HepG2 (cell line): ENCODE measurements around the gene PMVK. TPM values are rescaled to one million over a fixed set of nuclear protein-coding genes. Genes with fewer than 3 reads are reported as not detected.

Source experiments
- ATF1 ChIP-seq: IDR thresholded peaks from 2 replicates; pipeline ENCODE4 v1.6.1; 2016; ENCODE audit warnings: mild to moderate bottlenecking, control low read depth
- BCLAF1 ChIP-seq: fragments of 450-650 bp; IDR thresholded peaks from 2 replicates; pipeline ENCODE4 v1.6.1; 2017; ENCODE audit warnings: mild to moderate bottlenecking
- CEBPB ChIP-seq: IDR thresholded peaks from 2 replicates; pipeline ENCODE4 v1.6.1; 2011; ENCODE audit warnings: low read depth, low read length, improper control_type of control experiment, borderline replicate concordance
- DNMT3B ChIP-seq: conservative IDR thresholded peaks from 2 replicates; pipeline ENCODE4 v1.6.1; 2016; ENCODE audit warnings: missing biosample characterization, control low read depth
- ERF ChIP-seq: IDR thresholded peaks from 2 replicates; pipeline ENCODE4 v1.6.1; 2018; ENCODE audit warnings: missing biosample characterization, missing genetic modification reagents
- ETS1 ChIP-seq: sonication (generic); formaldehyde crosslinking; IDR thresholded peaks from 2 replicates; pipeline ENCODE4 v1.4.0; 2020; ENCODE audit warnings: missing genetic modification reagents
- FOXJ3 ChIP-seq: sonication (generic); formaldehyde crosslinking; IDR thresholded peaks from 2 replicates; pipeline ENCODE4 v1.4.0; 2020; ENCODE audit warnings: missing genetic modification reagents, mild to moderate bottlenecking, borderline replicate concordance
- GATAD2A ChIP-seq: IDR thresholded peaks from 2 replicates; pipeline ENCODE4 v1.6.1; 2016
- JUNB ChIP-seq: sonication (generic); formaldehyde crosslinking; IDR thresholded peaks from 2 replicates; pipeline ENCODE4 v1.8.0; 2022; ENCODE audit warnings: missing genetic modification reagents, mild to moderate bottlenecking, borderline replicate concordance
- KLF11 ChIP-seq: IDR thresholded peaks from 2 replicates; pipeline ENCODE4 v1.6.1; 2016; ENCODE audit warnings: missing compliant biosample characterization
- KMT2B ChIP-seq: IDR thresholded peaks from 2 replicates; pipeline ENCODE4 v1.6.1; 2016; ENCODE audit warnings: missing genetic modification reagents, missing compliant biosample characterization
- MED13 ChIP-seq: sonication (generic); formaldehyde crosslinking; IDR thresholded peaks from 2 replicates; pipeline ENCODE4 v1.5.0; 2020; ENCODE audit warnings: missing genetic modification reagents
- TBX3 ChIP-seq: fragments of 450-650 bp; IDR thresholded peaks from 2 replicates; pipeline ENCODE4 v1.6.1; 2017; ENCODE audit warnings: antibody characterized with exemption, mild to moderate bottlenecking, inconsistent platforms, borderline replicate concordance
- TFDP2 ChIP-seq: sonication (generic); formaldehyde crosslinking; IDR thresholded peaks from 2 replicates; pipeline ENCODE4 v1.4.0; 2020; ENCODE audit warnings: missing genetic modification reagents
- TFE3 ChIP-seq: IDR thresholded peaks from 2 replicates; pipeline ENCODE4 v1.6.1; 2016
- THAP9 ChIP-seq: sonication (generic); formaldehyde crosslinking; IDR thresholded peaks from 2 replicates; pipeline ENCODE4; 2020; ENCODE audit warnings: missing genetic modification reagents, mild to moderate bottlenecking, borderline replicate concordance
- ZMYM3 ChIP-seq: sonication (generic); formaldehyde crosslinking; IDR thresholded peaks from 2 replicates; pipeline ENCODE4 v1.5.1; 2020; ENCODE audit warnings: mild to moderate bottlenecking, missing genetic modification reagents
- ZNF639 ChIP-seq: conservative IDR thresholded peaks from 2 replicates; pipeline ENCODE4 v1.6.1; 2018; ENCODE audit warnings: missing genetic modification reagents
- polyA plus RNA-seq, 8 experiments: library from polyadenylated mRNA; depleted of rRNA in 3 of 8; stranded (reverse) in 7 of 8; unstranded in 1 of 8; fragments of >200 nt; fragmentation: Illumina TruSeq in 4 of 8; extraction: Trizol in 4 of 8; gene quantifications; 2 replicates each; pipeline versions ENCODE4 v1.2.1 to v1.2.3, GENCODE V29; 2011 to 2016; ENCODE audit warnings: low read depth in 4 of 8, missing spikeins in 1 of 8, mixed read lengths in 1 of 8; ENCODE audit not compliant: insufficient read depth in 1 of 8
- total RNA-seq, 5 experiments: library from RNA; depleted of rRNA; stranded (reverse); fragments of >200 nt; fragmentation: Illumina TruSeq; extraction: Trizol; gene quantifications; 2 replicates each; pipeline ENCODE4 v1.2.3, GENCODE V29; 2016; ENCODE audit warnings: low read depth in 1 of 5

Gene PMVK
- total and polyA plus RNA-seq, 2 of the 13 experiments (the other 11 are each of a cell fraction or from before 2014, with no cell fraction given): 3.9 to 12.6 TPM

GRCh38 chr1:154972517-154973343 is 36.2 kb upstream of the PMVK start (continued):
- TF ChIP-seq THAP9 (CRISPR knock-in tag) (0 out of 2 replicates have a peak, but pooled peaks have one; percentile 32), TFDP2 (peak; percentile 94), ERF (peak; percentile 55; the same call in 1 of the 2 replicates), TFE3 (CRISPR knock-in tag) (no peak; the same call in 1 of the 2 replicates), TBX3 (no peak), KMT2B (CRISPR knock-in tag) (no peak), JUNB (CRISPR knock-in tag) (peak; percentile 50; the same call in 1 of the 2 replicates), DNMT3B (CRISPR knock-in tag) (no peak), ZMYM3 (CRISPR knock-in tag) (no peak), MED13 (CRISPR knock-in tag) (0 out of 2 replicates have a peak, but pooled peaks have one; percentile 65), ETS1 (no peak), FOXJ3 (CRISPR knock-in tag) (0 out of 2 replicates have a peak, but pooled peaks have one; percentile 16), GATAD2A (CRISPR knock-in tag) (peak; percentile 61), KLF11 (0 out of 2 replicates have a peak, but pooled peaks have one; percentile 39), ZNF639 (CRISPR knock-in tag) (no peak), CEBPB (peak; percentile 68), ATF1 (CRISPR knock-in tag) (no peak; the same call in 1 of the 2 replicates), BCLAF1 (no peak)
